HS-5 (cell line): Measurements from ENCODE around the gene SLC24A3.
"Not testable (repeated sequence)": the region's sequence is repeated elsewhere in the genome, so short reads cannot be mapped to it uniquely, and the experiment has no call there.

Experiments used
- DNase-seq: peaks from one replicate; pipeline ENCODE4 v3.0.0-alpha.2; 2012; ENCODE audit warnings: low read depth

SLC24A3 gene

DNA sequence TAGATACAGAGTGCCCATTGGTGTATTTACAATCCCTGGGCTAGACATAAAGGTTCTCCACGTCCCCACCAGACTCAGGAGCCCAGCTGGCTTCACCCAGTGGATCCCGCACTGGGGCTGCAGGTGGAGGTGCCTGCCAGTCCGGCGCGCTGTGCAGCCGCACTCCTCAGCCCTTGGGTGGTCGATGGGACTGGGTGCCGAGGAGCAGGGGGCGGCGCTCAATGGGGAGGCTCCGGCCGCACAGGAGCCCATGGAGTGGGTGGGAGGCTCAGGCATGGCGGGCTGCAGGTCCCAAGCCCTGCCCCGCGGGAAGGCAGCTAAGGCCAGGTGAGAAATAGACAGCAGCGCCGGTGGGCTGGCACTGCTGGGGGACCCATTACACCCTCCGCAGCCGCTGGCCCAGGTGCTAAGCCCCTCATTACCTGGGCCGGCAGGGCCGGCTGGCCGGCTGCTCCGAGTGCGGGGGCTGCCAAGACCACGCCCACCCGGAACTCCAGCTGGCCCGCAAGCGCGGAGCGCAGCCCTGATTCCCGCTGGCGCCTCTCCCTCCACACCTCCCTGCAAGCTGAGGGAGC, 427.1 kb downstream of the SLC24A3 start:
- DNase-seq = not testable (repeated sequence)

- no peak for DNase-seq
Observed at GRCh38 chr20:19642860-19643259, 430.4 kb downstream of the SLC24A3 start.

DNA sequence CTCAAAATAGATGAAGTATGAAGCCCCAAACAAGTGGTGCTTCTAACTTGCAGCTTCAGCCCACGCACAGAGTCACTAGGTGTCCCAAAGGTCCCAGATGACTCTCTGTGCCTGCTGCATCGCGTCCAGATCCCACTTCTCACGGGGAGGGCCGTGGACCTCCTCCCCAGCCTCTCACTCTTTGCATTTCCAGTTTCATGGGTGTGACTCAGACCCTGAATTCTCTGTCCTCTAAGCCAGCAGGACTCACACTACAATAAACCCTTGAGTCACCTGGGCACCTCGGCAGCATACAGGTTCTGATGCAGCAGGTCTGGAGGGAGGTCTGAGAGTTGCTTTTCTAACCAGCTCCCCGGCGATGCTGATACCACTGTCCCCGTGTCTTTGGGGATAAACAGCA, 431.6 kb downstream of the SLC24A3 start:
- DNase-seq = no peak

GRCh38 chr20:19646963-19647362, 434.5 kb downstream of the SLC24A3 start:
- no peak for DNase-seq

DNA sequence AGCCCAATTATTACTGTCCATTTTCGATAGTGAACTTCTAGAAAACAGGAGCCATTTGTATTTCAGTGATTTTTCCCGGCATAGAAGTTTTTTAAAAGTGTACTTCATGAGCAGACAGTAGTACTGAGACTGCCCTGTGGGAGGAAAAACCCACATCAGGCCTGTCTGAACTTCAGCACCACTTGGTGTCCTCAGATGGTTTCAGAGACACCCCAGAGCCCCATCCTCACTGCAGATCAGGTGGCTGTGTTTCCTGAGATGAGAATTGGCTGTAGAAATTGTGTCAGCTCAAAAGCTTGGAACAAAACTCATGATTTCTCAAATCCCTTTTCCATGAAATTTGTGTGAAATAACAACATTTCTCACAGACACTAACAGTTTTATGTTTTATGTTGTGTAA, 435.6 kb downstream of the SLC24A3 start:
- DNase-seq = no peak

- DNase-seq = no peak
Observed at GRCh38 chr20:19649041-19649440, 436.6 kb downstream of the SLC24A3 start.

DNA sequence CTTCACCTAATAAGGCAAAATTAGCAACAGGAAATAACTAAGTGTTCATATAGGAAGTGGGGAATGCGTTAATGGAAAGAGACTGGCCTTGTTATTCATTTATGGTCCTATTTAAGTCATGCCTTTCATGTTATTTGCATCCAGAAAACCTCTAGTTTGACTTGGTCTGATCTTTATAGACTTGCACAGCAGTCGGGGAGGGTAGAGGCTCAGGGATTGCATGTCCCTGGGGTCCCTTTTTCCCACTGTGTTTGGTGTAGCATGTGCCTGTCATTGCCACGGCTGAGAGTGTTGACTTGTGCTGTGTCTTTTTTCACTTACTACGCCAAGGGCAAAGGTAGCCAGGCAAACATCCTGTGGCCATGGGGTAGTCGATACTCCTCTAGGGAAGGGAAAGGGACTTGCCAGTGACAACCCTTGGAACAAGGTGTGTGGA, 440.2 kb downstream of the SLC24A3 start:
- DNase-seq = no peak

DNA sequence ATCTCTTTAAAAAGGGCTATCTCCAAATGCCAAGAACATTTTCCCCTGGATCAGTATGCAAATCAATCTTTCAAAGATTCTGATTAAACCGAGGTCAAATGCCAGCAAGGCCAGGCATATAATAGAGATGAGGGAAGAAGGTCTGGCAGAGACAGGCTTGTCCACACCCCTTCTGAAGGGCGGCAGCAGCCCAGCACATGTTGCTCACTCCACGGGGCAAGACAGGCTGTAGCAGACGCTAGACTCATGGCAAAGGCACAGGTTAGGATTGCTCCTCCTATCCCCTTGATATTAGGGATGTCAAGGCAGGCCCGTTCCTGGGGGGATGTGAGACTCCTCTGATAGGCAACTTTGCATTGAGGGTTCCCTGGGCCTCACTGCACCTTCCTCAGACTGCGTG, 440.9 kb downstream of the SLC24A3 start:
- DNase-seq = no peak

DNA sequence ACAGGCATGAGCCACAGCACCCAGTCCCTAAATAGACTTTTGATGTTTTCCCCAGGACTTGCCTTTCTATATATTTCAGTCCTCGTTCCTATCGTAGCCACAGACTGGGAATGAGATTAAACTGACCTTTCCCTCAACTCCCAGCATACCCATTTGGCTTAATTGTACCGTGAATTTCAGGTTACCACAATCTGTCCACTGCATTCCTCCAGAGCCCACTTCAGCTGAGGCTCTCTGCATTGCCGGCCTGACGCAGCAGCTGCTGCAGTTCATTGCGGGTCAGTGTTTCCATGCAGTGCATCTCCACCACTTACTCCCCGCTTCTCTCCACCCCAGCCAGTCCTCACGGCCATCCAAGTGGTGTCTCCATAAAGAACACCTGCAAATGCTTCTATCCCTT, 442.5 kb downstream of the SLC24A3 start:
- no peak for DNase-seq

GRCh38 chr20:19658137-19658536, 445.7 kb downstream of the SLC24A3 start:
- DNase-seq = no peak

GRCh38 chr20:19659448-19659847, 447.0 kb downstream of the SLC24A3 start:
- no peak for DNase-seq

DNA sequence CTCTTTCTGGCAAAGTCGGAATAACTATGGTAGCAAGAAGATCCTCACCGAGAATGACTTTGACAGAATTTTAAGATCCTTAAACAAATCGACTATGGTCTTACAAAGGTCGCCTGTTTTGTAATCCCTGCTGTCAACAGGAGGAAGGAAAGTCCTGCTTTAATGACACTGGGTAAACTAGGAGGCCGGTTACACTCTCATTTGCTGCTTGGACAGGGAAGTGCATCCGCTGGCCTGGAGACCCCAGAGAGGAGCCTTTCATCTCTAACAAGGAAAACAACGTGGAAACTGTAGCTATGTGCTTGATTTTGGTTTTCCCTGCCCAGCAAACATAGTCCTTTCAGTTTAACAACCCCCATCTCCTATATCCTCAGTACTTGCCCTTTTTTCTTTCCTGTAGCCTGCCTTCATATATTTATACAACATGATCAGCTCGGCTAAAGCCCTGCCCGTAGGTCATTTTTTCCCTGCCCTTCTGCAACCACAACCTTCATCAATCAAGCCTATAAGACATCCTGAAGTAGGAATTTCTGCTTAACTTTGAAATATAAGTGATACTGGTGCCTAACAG, 448.5 kb downstream of the SLC24A3 start:
- no peak for DNase-seq

DNA sequence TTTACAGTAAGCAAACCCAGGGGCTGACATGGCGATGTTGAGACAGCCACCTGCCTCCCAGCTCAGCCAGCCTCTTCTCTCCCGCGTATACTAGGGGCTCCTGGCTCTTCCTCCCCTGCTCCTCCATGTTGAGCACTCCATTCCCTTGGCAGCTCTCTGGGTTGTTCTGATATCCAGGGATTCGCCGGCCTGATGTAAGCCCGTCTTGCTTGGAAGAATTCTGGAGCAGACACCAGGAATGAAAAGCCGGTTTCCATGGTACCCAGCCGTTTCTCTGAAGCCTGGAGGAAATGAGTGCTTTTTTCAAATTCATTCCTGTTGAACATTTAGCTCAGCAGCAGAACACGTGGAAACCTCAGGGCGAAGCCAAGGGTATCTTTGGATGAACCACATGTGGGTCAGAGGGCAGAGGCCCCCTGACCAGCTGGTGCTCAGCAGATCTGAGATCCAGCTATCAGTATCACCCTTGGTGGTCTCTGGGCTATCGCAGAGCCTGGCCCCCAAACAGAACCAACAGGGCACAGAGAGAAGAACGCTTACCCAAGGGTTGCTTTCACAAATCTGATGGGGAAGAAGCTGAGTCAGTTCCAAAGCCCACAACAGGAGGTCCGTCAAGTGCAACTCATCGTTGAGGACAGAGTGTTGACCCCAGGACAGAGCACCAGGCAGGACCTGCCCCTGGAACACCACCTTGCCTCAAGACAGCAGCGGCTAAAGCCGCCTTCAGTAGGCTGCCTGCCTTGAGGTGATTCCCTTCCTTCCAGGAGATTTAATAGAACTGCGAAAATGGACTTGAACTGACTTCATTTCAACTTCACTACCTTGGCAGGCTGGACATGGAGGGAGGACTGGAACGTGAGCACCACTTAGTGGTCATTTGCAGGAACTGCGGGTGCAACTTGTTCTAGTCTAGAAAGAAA, 449.5 kb downstream of the SLC24A3 start:
- peak; percentile 49 for DNase-seq

DNA sequence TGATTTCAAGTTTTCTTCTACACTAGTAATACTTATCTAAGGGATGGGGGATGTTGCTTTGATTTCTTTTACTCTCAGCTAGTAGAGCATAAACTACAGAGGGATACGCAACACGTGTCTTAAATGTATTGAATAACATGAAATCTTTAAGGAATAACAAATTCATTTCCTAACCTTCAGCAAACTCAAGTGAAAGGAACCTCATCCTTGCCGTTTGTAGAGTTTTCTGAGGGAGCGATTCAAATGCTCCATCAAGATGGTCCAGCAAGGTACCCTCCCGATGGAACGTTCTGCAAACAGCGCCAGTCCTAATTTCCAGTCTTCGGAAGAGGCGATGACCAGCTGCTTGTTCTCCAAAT, 450.2 kb downstream of the SLC24A3 start:
- DNase-seq = no peak

DNA sequence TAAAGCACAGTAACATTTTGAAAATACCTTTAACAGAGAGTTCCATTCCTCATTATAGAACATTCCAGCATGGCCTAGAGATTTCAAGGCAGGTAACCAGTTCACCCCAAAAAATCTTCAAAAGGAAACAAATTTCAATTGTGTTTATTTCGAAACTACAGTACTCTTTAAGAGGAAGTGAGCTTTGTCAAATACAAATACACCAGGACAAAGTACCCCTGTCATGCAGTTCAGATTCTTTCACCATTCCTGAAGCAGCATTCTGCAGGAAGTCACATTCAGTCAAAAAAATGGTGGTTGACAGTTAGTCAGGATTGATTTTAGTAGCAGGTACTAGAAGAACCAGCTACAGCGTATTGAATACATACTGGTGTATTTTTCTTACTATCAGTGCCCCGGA, 456.0 kb downstream of the SLC24A3 start:
- no peak for DNase-seq

DNA sequence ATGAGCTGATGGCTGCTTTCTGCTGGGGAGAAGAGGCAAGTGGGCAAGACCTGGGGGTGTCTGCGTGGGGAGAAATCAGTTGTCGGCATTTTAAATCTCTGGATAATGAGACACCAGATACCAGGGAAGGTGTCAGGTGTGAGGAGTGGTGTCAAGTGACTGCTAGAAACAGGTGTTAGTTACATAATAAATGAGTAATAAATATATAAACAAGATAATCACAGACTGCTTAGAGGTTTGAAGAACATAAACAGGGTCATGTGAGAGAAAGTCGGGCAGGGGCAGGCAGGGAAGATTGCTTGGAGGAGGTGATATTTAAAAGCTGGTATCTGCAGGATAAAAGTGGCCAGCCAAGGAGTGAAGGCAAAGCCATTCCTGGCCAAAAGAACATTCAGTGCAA, 458.4 kb downstream of the SLC24A3 start:
- no peak for DNase-seq

DNA sequence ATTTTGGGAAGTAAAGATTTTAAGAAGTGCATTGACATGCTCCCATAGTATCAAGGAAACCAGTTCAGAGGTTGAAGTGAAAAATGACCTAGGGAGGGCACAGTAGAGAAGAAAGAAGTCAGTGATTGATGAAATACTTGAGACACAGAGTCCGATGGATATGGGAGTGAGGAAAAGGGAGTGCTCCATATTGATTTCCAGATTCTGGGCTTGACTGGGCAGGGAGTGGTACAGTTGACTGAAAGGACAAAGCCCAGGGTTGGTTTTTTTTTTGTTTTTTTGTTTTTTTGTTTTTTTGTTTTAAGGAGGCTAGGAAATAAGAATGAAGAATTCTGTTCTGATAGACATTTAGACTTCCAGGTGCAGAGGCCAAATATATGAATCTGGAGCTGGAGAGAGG, 458.9 kb downstream of the SLC24A3 start:
- no peak for DNase-seq

DNA sequence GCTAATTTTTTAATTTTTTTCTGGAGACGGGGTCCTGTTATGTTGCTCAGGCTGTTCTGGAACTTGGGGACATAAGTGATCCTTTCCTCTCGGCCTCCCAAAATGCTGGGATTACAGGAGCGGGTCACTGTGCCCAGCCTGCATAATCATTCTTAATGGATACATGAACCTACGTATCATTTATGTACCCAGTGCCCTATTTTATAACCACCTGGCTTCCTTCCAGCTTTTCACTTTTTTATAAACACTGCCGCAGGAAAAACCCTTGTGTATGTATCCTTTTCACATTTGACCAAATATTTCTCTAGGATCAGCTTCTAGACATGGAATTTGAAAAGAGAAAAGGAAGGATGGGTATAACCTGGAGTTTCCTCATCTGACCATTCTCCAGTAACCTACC, 460.1 kb downstream of the SLC24A3 start:
- no peak for DNase-seq

- no peak for DNase-seq
Observed at GRCh38 chr20:19673575-19673974, 461.1 kb downstream of the SLC24A3 start.

DNA sequence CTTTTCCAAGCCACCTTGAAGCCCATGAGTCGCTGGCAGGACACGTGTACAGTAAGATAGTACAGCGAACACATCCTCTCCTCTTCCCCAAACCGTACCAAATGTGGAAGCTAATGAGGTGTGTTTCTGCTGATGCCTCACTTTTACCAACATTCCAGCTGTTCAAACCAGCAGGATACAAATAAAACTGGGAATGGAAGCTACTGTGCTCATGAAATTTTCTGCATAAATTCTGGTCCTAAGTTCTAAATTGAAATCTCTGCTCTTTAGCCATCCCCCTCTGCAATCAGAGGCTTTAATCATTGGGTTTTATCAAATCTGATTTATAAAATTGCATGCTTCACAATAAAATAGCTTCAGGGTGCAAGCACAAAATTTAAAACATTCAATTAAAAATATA, 463.8 kb downstream of the SLC24A3 start:
- no peak for DNase-seq

DNA sequence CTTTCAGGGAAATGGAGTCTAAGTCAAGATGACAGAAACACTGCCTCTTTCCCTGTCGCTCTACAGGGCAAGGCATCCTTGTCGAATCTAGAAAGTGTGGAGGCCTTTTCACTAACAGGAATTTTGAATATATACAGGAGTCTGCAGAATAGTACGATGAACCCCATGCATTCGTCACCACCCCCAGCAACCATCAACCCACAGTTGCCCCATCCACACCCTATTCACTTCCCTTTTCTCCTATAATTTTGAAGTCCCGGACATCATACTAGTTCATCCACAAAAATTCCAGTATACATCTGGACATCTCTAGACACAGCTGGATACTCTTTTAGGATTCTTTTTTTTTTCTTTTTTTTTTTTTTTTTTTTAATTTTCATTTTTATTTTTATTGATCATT, 464.9 kb downstream of the SLC24A3 start:
- DNase-seq = no peak

- not testable (repeated sequence) for DNase-seq
Observed at GRCh38 chr20:19678591-19678990, 466.1 kb downstream of the SLC24A3 start.

- no peak for DNase-seq
Observed at GRCh38 chr20:19679900-19680495, 467.6 kb downstream of the SLC24A3 start.
